HG03108 (cell line): Measurements from ENCODE around the gene CCKAR.

Source experiments
- ATAC-seq: cut with Tn5 transposase; IDR thresholded peaks from one replicate; pipeline ENCODE4 v1.9.1; 2021; ENCODE audit warnings: moderate library complexity; ENCODE audit not compliant: unreplicated experiment

Gene CCKAR

GRCh38 chr4:26491449-26492170 is 1.3 kb upstream of the CCKAR start:
- ATAC-seq: no peak

DNA sequence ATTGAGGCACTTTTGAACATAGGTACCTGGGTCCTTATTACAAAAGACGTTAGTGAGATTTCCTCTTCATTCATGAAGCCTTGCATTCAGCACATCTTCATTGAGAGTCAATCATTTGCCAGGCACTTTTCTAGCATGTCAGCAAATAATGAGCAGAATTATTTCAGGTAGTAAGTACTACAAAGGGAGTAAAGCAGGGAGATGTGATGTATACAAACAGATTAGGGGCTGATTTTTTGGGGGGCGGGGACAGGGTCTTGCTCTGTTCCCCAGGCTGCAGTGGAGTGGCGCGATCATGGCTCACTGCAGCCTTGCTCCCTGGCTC is 638 bp upstream of the CCKAR start:
- ATAC-seq: no peak

- no peak for ATAC-seq
Observed at GRCh38 chr4:26489101-26489985, 941 bp downstream of the CCKAR start.

DNA sequence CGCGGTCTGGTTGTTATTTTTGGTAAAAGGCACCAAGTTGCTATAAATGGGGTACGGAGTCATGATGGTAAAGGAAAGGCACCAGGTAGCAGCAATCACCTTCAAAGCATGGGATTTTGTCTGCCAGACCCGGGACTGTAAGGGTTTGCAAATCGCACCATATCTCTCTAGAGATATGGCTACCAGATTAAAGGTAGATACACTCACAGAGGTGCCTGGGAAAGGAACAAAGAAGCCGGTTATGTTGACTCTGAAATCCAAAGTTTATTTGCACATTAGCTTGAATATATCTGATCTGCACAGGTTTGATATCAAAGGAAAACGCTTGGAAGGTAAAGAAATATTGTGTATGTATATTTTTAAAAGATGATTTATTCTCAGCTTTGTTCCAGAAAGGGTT is 4.6 kb downstream of the CCKAR start:
- no peak for ATAC-seq

- ATAC-seq: no peak
Observed at GRCh38 chr4:26484516-26484915, 5.8 kb downstream of the CCKAR start.

DNA sequence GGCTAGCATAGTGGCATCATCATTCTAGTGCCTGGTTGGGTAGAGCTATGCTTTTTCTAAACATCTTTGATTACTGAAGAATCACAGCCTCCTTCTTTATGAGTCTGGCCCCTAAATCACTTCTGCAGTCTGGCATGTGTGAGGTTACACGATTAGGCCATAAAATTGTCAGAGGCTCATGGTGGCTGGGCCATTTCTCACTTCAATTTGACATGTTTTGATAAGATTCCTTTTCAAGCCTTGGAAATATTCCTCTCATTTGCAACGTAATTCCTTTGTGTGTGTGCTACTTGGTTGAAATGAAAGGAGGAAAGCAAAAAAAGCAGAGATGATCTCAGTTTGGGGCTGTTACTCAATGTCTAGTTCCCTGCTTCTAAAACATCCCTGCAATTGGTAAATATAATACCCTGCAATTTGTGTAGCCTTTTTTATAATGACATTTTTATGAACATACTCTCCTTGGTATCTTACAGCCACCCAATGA is 6.2 kb downstream of the CCKAR start:
- ATAC-seq: no peak

GRCh38 chr4:26482508-26483462 is 7.5 kb downstream of the CCKAR start:
- no peak for ATAC-seq

GRCh38 chr4:26478330-26478729 is 12.0 kb downstream of the CCKAR start:
- no peak for ATAC-seq

DNA sequence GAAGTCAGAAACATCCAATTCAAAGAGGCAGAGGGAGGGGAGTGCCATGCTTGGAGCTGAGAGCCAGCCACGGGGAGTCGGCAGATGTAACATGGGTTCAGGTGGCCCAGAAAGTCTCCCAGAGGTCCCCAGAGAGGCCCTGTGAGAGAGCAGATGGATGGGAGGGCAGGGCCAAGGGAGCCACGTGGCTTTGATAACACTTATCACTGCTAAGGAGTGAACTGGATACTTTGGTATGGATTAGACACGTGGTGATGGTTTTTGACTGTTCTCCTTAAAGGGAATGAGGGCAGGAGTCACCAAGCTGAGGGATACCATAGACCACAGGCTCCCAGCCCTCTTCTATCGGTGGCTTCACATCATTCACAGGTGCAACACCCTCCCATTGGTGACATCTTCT is 13.7 kb downstream of the CCKAR start:
- no peak for ATAC-seq

DNA sequence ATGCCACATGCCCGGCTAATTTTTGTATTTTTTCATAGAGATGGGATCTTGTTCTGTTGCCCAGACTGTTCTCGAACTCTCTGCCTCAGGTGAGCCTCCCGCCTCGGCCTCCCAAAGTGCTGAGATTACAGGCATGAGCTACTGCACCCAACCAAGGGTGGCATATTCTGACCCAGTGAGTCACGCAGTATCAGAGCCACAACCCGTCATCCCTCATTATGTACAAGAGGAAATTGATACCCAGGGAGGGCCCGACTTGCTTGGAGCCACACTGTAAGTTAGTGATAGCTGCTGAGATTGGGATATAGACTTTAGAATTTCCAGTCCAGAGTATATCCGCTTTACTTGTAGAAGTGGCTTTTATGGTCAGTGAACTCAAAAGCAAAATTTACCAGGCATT is 14.6 kb downstream of the CCKAR start:
- ATAC-seq: no peak

GRCh38 chr4:26474551-26474950 is 15.7 kb downstream of the CCKAR start:
- ATAC-seq: no peak

DNA sequence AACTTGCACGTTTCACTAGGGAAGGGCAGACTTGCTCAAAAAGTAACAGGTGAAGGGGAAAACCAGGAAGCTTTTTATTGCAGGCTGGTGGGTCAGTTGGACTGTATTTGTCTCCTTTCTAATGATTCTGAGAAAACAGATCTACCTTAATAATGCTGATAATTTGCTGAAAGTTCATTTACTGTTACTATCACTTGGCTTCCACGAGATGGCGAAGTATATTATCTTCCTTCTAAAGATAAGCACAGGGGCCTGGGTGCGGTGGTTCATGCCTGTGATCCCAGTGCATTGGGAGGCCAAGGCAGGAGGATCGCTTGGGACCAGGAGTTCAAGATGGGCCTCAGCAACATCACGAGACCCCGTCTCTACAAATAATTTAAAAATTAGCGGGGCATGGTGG is 16.4 kb downstream of the CCKAR start:
- no peak for ATAC-seq

GRCh38 chr4:26471890-26472289 is 18.4 kb downstream of the CCKAR start:
- no peak for ATAC-seq

DNA sequence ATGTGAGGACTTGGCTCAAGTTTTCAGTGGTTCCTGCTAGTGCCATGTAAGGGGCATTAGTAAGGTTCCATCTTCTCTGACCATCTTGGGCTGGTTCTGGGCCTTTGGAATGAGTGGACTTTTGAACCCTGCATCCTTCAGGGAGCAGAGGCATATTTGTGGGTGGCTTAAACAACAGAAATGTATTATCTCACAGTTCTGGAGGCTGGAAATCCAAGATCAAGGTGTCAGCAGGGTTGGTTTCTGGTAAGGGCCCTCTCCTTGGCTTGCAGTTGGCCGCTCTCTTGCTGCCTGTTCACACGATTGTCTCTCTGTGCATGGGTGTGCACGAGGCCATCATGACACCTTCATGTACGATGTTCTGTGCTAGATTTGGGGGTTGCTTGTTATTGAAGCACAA is 21.3 kb downstream of the CCKAR start:
- ATAC-seq: no peak

GRCh38 chr4:26468283-26468949 is 21.9 kb downstream of the CCKAR start:
- ATAC-seq: no peak

DNA sequence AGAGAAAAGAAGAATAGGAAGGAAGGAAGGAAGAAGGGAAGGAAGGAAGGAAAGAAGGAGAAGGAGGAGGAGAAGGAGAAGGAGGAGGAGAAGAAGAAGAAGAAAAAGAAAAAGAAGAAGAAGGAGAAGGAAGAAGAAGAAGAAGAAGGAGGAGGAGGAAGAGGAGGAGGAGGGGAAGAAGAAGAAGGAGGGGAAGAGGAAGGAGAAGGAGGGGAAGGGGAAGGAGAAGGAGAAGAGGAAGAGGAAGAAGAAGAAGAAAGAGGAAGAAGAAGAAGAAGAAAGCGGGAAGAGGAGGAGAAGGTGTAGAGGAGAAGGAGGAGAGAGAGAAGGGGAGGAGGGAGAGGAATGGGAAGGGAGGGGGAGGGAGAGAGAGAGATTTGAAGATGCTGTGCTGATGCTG is 22.6 kb downstream of the CCKAR start:
- ATAC-seq: no peak

DNA sequence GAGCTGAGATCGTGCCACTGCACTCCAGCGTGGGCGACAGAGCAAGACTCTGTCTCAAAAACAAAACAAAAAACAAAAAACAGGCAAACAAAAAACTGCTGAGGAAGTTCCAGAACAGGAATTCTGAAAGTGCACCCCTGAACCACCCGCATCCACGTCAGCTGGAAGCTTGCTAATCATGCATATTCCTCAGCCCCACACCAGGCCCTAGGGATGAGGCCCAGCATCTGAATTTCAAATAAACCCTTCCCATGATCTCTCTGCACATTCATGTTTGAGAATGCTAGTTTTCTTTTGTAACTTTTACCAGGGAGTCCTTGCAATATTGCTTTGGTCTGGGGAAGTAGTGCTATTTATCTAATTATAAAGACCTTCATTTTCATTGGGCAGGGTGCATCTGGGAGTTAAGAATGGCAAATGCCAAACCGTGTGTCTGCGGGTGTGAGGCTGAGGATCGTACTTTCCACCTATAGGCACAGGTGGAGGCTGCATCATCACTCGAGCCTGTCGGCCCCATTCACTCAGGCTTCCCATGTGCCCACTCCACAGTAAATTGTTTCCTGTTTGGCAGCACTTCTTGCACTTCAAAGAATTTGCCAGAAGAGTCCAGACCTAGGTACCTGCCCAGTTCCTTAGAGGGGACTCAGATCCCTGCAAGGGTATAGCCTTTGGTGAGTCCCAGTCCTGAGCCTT is 23.6 kb downstream of the CCKAR start:
- no peak for ATAC-seq

GRCh38 chr4:26464420-26465095 is 25.7 kb downstream of the CCKAR start:
- ATAC-seq: no peak

GRCh38 chr4:26463386-26463785 is 26.9 kb downstream of the CCKAR start:
- no peak for ATAC-seq

DNA sequence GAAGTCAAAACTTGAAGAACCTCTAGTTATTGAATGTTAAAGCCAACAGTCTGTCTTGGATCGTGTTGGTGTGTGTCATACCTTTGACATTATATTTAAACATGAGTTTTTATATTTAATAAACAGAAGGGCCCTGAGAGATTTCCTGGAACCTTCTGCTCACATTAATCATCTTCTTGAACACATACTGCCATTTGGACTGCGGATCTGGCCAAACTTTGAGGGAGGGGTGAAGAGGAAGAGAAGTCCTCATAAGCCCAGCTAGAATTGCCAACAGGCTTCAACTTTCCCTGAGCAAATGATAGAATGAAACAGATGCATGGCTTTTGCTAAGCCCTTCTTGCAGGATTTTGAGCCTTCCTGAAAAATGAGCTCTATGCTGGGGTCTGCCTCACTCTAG is 27.4 kb downstream of the CCKAR start:
- ATAC-seq: no peak
